Osteoblast (primary cell): Measurements from ENCODE around the gene ATF3. TPM values are rescaled to one million over a fixed set of nuclear protein-coding genes. Genes with fewer than 3 reads are reported as not detected.
A peak's percentile ranks its signal among the peaks of the same experiment; 100 is the strongest.
"Not testable (repeated sequence)": the region's sequence is repeated elsewhere in the genome, so short reads cannot be mapped to it uniquely, and the experiment has no call there.

Experiments used
- DNase-seq: peaks from one replicate; pipeline ENCODE4 v3.0.0; 2011; ENCODE audit warnings: low spot score, mixed read lengths; ENCODE audit not compliant: insufficient read length; ENCODE audit errors: missing footprints
- H2AFZ ChIP-seq: 2 replicates; pipeline ENCODE4 v1.6.0; 2011; ENCODE audit warnings: mild to moderate bottlenecking, low read length
- H3K27ac ChIP-seq: 2 replicates; pipeline ENCODE4 v1.5.1; 2011; ENCODE audit warnings: mild to moderate bottlenecking, low read depth, low read length, moderate library complexity
- H3K27me3 ChIP-seq: 2 replicates; pipeline ENCODE4 v1.6.0; 2012; ENCODE audit warnings: mild to moderate bottlenecking, control low read depth, inconsistent platforms, low read length, moderate library complexity; ENCODE audit not compliant: insufficient read depth
- H3K36me3 ChIP-seq: 2 replicates; pipeline ENCODE4 v1.5.1; 2011; ENCODE audit warnings: mild to moderate bottlenecking, low read length, control low read depth, moderate library complexity; ENCODE audit not compliant: insufficient read depth
- H3K4me1 ChIP-seq: 2 replicates; pipeline ENCODE4 v1.5.1; 2011; ENCODE audit warnings: mild to moderate bottlenecking, low read length, control low read depth, moderate library complexity; ENCODE audit not compliant: insufficient read depth
- H3K4me2 ChIP-seq: 2 replicates; pipeline ENCODE4 v1.6.0; 2011; ENCODE audit warnings: mild to moderate bottlenecking, low read length; ENCODE audit not compliant: insufficient read depth
- H3K4me3 ChIP-seq: fragments of 200-600 bp; sonication (generic); 3 replicates; pipeline ENCODE4 v1.5.1; 2012; ENCODE audit warnings: mild to moderate bottlenecking, low read length, inconsistent platforms; ENCODE audit not compliant: insufficient read depth
- H3K79me2 ChIP-seq: 2 replicates; pipeline ENCODE4 v1.6.0; 2012; ENCODE audit warnings: mild to moderate bottlenecking, low read length, control low read depth, inconsistent platforms; ENCODE audit not compliant: insufficient read depth
- H3K9me3 ChIP-seq: 2 replicates; pipeline ENCODE4 v1.5.1; 2011; ENCODE audit warnings: low read depth, low read length, control low read depth
- H4K20me1 ChIP-seq: 2 replicates; pipeline ENCODE4 v1.6.0; 2012; ENCODE audit warnings: mild to moderate bottlenecking, low read length, control low read depth; ENCODE audit not compliant: insufficient read depth
- total RNA-seq: library from RNA; depleted of rRNA; stranded (reverse); fragments of >200 nt; gene quantifications from 2 replicates; pipeline ENCODE4 v1.2.3, GENCODE V29; 2012
- TF ChIP-seq, protein P1 (sequence below): IDR thresholded peaks from 2 replicates; pipeline ENCODE4 v1.5.1; 2011; ENCODE audit warnings: mild to moderate bottlenecking, low read depth, low read length, moderate library complexity; ENCODE audit errors: extremely low read depth

The ATF3 gene
- total RNA-seq, 1 donor, result 3.6 TPM

DNA sequence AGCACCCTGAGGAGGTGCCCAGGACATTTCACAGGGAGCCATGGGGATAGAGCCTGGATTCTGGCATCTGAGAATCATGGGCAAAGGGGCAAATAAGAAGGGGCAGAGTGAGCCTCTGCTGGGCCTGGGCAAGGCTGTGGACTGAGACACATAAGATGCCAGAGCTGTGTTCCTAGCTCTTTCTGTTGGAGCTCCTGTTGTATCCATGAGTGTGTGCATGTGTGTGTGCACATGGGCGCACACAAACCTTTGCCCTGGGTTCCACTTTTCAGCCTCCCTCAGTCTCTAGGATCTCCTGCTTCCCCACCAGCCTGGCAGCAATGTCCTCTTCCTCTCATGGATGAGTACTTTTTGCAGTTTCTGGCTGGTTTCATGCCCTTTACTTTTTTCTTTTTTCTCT is 44.0 kb downstream of the ATF3 start:
- Histone ChIP-seq H3K4me1 (peaks cover 37% of the 10 kb centered on the region), H3K4me3 (no peak overlapping the region), H3K36me3 (no peaks in the 10 kb centered on the region), H3K27ac (peak overlapping the region; percentile 79), H2AFZ (no peak overlapping the region), H3K4me2 (no peak overlapping the region), H3K9me3 (no peaks in the 10 kb centered on the region), H3K79me2 (no peaks in the 10 kb centered on the region), H3K27me3 (peaks cover 2% of the 10 kb centered on the region), H4K20me1 (no peaks in the 10 kb centered on the region)
- TF ChIP-seq, protein P1, sequence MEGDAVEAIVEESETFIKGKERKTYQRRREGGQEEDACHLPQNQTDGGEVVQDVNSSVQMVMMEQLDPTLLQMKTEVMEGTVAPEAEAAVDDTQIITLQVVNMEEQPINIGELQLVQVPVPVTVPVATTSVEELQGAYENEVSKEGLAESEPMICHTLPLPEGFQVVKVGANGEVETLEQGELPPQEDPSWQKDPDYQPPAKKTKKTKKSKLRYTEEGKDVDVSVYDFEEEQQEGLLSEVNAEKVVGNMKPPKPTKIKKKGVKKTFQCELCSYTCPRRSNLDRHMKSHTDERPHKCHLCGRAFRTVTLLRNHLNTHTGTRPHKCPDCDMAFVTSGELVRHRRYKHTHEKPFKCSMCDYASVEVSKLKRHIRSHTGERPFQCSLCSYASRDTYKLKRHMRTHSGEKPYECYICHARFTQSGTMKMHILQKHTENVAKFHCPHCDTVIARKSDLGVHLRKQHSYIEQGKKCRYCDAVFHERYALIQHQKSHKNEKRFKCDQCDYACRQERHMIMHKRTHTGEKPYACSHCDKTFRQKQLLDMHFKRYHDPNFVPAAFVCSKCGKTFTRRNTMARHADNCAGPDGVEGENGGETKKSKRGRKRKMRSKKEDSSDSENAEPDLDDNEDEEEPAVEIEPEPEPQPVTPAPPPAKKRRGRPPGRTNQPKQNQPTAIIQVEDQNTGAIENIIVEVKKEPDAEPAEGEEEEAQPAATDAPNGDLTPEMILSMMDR, result no peak
- DNase-seq, result no peak

DNA sequence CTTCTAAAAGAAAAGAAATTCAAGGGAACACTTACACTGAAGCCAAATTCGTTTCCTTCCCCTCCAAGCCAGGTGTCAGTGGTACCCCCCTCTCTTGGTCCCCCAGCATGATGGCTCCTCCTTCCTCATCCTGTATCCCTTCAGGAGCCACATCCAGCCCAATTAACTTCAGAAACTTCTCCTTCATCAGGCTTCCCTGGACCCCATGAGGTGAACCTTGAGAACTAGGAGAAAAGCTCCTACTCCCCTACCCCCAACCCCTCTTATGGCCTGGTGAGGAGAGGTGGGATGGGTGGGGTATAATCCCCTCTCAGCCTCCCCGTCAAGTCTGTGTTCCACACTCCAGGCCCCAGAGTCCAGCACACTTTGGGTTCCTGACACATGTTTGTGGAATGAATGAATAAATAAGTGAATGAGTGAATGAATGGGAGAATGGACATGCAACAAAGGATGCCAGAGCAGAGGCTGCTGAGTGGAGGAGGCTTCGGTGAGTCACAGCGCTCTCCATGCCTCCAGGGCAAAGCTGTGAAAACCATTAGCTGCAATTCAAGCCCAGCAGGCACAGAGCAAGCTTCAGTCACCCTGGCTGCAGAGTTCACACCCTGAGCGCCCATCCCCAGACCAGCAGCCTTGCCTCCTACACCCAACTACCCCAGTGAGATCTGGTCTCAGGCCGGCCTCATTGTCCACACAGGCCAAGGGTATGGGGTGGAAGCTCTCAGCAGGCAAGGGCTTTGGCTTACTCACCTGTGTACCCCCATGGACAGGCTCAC is 47.3 kb downstream of the ATF3 start:
- Histone ChIP-seq H3K9me3 (no peaks in the 10 kb centered on the region), H3K36me3 (no peaks in the 10 kb centered on the region), H2AFZ (no peak overlapping the region), H3K27me3 (peaks cover 2% of the 10 kb centered on the region), H3K27ac (no peak overlapping the region), H3K4me2 (no peak overlapping the region), H3K4me3 (no peak overlapping the region), H3K4me1 (peaks cover 23% of the 10 kb centered on the region), H4K20me1 (no peaks in the 10 kb centered on the region), H3K79me2 (no peaks in the 10 kb centered on the region)
- TF ChIP-seq, protein P1, result no peak
- peak; percentile 44 for DNase-seq

DNA sequence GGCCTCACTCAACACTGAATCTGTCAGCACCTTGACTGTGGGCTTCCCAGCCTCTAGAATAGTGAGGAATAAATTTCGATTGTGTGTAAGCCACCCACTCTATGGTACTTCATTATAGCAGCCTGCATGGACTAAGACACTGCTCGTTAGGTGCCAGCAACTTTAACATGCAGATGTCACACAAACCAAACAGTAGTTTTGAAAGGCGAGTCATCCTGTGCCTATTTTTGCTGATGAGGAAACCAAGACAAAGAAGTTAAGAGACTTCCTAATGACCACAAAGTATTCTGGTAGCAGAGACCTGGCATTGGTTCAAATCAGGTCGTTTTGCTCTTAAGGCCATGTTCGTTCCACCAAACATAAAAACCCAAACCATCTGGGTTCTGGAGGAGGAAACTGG is 48.2 kb downstream of the ATF3 start:
- H3K4me2 ChIP-seq, result no peak overlapping the region
- no peak overlapping the region for H3K4me3 ChIP-seq
- H3K27ac ChIP-seq, result no peak overlapping the region
- no peaks in the 10 kb centered on the region for H3K36me3 ChIP-seq
- H3K27me3 ChIP-seq, result peaks cover 2% of the 10 kb centered on the region
- peak overlapping the region; percentile 20 for H2AFZ ChIP-seq
- H3K9me3 ChIP-seq, result no peaks in the 10 kb centered on the region
- no peaks in the 10 kb centered on the region for H4K20me1 ChIP-seq
- TF ChIP-seq, protein P1, result no peak
- H3K79me2 ChIP-seq, result no peaks in the 10 kb centered on the region
- DNase-seq, result no peak
- H3K4me1 ChIP-seq, result peaks cover 15% of the 10 kb centered on the region

DNA sequence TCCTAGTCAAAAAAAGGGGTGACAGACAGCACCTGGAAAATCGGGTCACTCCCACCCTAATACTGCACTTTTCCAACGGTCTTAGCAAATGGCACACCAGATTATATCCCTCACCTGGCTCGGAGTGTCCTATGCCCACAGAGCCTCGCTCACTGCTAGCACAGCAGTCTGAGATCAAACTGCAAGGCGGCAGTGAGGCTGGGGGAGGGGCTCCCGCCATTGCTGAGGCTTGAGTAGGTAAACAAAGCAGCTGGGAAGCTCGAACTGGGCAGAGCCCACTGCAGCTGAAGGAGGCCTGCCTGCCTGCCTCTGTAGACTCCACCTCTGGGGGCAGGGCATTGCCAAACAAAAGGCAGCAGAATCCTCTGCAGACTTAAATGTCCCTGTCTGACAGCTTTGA is 49.7 kb downstream of the ATF3 start:
- H3K79me2 ChIP-seq, H3K4me3 ChIP-seq, H3K9me3 ChIP-seq, H3K4me1 ChIP-seq, H2AFZ ChIP-seq, H3K4me2 ChIP-seq, H4K20me1 ChIP-seq, H3K36me3 ChIP-seq, H3K27ac ChIP-seq, DNase-seq, H3K27me3 ChIP-seq: not testable (repeated sequence)
